Ectodermal cell (in vitro differentiated cells): Measurements from ENCODE around the gene POMT2.

Source experiments
- H3K27ac ChIP-seq: 2 replicates; pipeline ENCODE4 v1.7.0; 2013; ENCODE audit warnings: mild to moderate bottlenecking, low read depth, low read length; ENCODE audit not compliant: insufficient read depth, poor library complexity, severe bottlenecking
- H3K27me3 ChIP-seq: 2 replicates; pipeline ENCODE4 v1.7.0; 2013; ENCODE audit warnings: mild to moderate bottlenecking, low read length; ENCODE audit not compliant: insufficient read depth, control insufficient read depth, poor library complexity, severe bottlenecking
- H3K36me3 ChIP-seq: one replicate; pipeline ENCODE4 v1.7.0; 2013; ENCODE audit warnings: low read length; ENCODE audit not compliant: control insufficient read depth, insufficient read depth
- H3K4me1 ChIP-seq: one replicate; pipeline ENCODE4 v1.7.0; 2013; ENCODE audit warnings: low read length; ENCODE audit not compliant: control insufficient read depth, insufficient read depth
- H3K4me3 ChIP-seq: 2 replicates; pipeline ENCODE4 v1.7.0; 2013; ENCODE audit warnings: low read depth, low read length, control low read depth; ENCODE audit not compliant: insufficient read depth
- H3K9me3 ChIP-seq: 2 replicates; pipeline ENCODE4 v1.7.0; 2013; ENCODE audit warnings: mild to moderate bottlenecking, low read length, moderate library complexity; ENCODE audit not compliant: control insufficient read depth
- WGBS, 2 experiments: methylation state at CpG; one replicate each; pipeline ENCODE4 v1.1.7; 2013; ENCODE audit warnings: missing lambda C conversion rate in 2 of 2; 5-methylcytosine and 5-hydroxymethylcytosine counted together

Gene POMT2

GRCh38 chr14:77248666-77249065, 72.0 kb downstream of the POMT2 start:
- WGBS, 2 experiments, result 94 to 95% methylated on average over 7 of the region's 7 CpGs
- no peaks in the 10 kb centered on the region for H3K36me3 ChIP-seq
- no peaks in the 10 kb centered on the region for H3K9me3 ChIP-seq
- H3K4me3 ChIP-seq, result no peak overlapping the region
- no peaks in the 10 kb centered on the region for H3K27me3 ChIP-seq
- no peak overlapping the region for H3K27ac ChIP-seq
- no peaks in the 10 kb centered on the region for H3K4me1 ChIP-seq

GRCh38 chr14:77246784-77247183, 73.9 kb downstream of the POMT2 start:
- Histone ChIP-seq H3K4me3 (no peak overlapping the region), H3K27me3 (no peaks in the 10 kb centered on the region), H3K9me3 (no peaks in the 10 kb centered on the region), H3K36me3 (no peaks in the 10 kb centered on the region), H3K27ac (no peak overlapping the region), H3K4me1 (no peaks in the 10 kb centered on the region)
- 100% methylated on average over 1 of the region's 1 CpG; no CpG with 5 or more reads in 1 of the 2 experiments for WGBS, 2 experiments

GRCh38 chr14:77245820-77246219, 74.9 kb downstream of the POMT2 start:
- H3K9me3 ChIP-seq, result no peaks in the 10 kb centered on the region
- H3K4me3 ChIP-seq, result no peak overlapping the region
- whole genome bisulfite sequencing, 2 experiments, result 91 to 93% methylated on average over 4 of the region's 4 CpGs
- no peaks in the 10 kb centered on the region for H3K4me1 ChIP-seq
- no peaks in the 10 kb centered on the region for H3K36me3 ChIP-seq
- no peaks in the 10 kb centered on the region for H3K27me3 ChIP-seq
- H3K27ac ChIP-seq, result no peak overlapping the region

- 88 to 92% methylated on average over 4 of the region's 4 CpGs for WGBS, 2 experiments
Observed at GRCh38 chr14:77243853-77244252, 76.8 kb downstream of the POMT2 start.

GRCh38 chr14:77242752-77243151, 77.9 kb downstream of the POMT2 start:
- H3K9me3 ChIP-seq, result no peaks in the 10 kb centered on the region
- 91 to 93% methylated on average over 12 of the region's 12 CpGs for WGBS, 2 experiments
- no peak overlapping the region for H3K4me3 ChIP-seq
- H3K27me3 ChIP-seq, result no peaks in the 10 kb centered on the region
- no peaks in the 10 kb centered on the region for H3K36me3 ChIP-seq
- no peaks in the 10 kb centered on the region for H3K4me1 ChIP-seq
- H3K27ac ChIP-seq, result no peak overlapping the region

More at GRCh38 chr14:77243853-77244252, 76.8 kb downstream of the POMT2 start:
- H3K27me3 ChIP-seq, result no peaks in the 10 kb centered on the region
- no peaks in the 10 kb centered on the region for H3K9me3 ChIP-seq
- H3K4me3 ChIP-seq, result no peak overlapping the region
- no peaks in the 10 kb centered on the region for H3K36me3 ChIP-seq
- no peak overlapping the region for H3K27ac ChIP-seq
- H3K4me1 ChIP-seq, result no peaks in the 10 kb centered on the region

- WGBS, 2 experiments, result 64 to 74% methylated on average over 2 of the region's 2 CpGs
- Histone ChIP-seq H3K36me3 (no peaks in the 10 kb centered on the region), H3K4me1 (no peaks in the 10 kb centered on the region), H3K9me3 (no peaks in the 10 kb centered on the region), H3K27ac (no peak overlapping the region), H3K27me3 (no peaks in the 10 kb centered on the region), H3K4me3 (no peak overlapping the region)
Observed at GRCh38 chr14:77241955-77242354, 78.7 kb downstream of the POMT2 start.

DNA sequence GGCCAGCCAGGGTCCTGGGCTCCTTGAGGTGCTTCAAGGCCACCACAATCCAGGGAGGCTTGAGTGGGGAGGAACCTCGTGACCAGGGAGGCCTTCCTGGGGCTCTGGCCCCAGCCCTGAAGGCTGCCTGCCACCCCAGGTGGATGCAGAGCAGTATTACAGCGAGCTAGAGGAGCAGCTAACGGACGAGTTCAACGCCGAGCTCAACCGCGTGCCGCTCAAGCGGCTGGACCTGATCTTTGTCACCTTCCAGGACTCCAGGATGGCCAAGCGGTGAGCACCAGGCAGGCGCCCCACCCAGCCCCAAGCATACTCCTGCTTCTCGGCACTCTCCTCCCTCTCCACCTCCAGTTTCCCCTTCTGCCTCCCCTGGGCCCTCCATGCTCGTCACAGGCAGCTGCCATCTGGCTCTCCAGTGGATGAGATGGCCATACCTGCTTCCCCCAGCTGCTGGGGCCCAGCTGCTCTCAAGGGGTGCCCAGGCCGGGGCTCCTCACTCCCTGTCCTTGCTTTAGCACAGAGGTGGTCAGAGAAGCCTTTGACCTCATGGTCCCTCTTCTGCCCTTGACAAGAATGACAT, 80.3 kb downstream of the POMT2 start:
- Histone ChIP-seq H3K36me3 (no peaks in the 10 kb centered on the region), H3K4me1 (no peaks in the 10 kb centered on the region), H3K9me3 (no peaks in the 10 kb centered on the region), H3K4me3 (no peak overlapping the region), H3K27me3 (no peaks in the 10 kb centered on the region), H3K27ac (no peak overlapping the region)
- WGBS, 2 experiments, result 90 to 93% methylated on average over 15 of the region's 15 CpGs

GRCh38 chr14:77239412-77239811, 81.3 kb downstream of the POMT2 start:
- H3K27ac ChIP-seq, result no peak overlapping the region
- no peaks in the 10 kb centered on the region for H3K4me1 ChIP-seq
- no peaks in the 10 kb centered on the region for H3K36me3 ChIP-seq
- 96% methylated on average over 16 of the region's 16 CpGs for WGBS, 2 experiments
- no peak overlapping the region for H3K4me3 ChIP-seq
- no peaks in the 10 kb centered on the region for H3K27me3 ChIP-seq
- H3K9me3 ChIP-seq, result no peaks in the 10 kb centered on the region

- H3K36me3 ChIP-seq, result no peaks in the 10 kb centered on the region
- no peaks in the 10 kb centered on the region for H3K4me1 ChIP-seq
- no peak overlapping the region for H3K4me3 ChIP-seq
- H3K27me3 ChIP-seq, result no peaks in the 10 kb centered on the region
- H3K27ac ChIP-seq, result no peak overlapping the region
- 74 to 77% methylated on average over 4 of the region's 4 CpGs for WGBS, 2 experiments
- no peaks in the 10 kb centered on the region for H3K9me3 ChIP-seq
Observed at GRCh38 chr14:77238996-77239395, 81.7 kb downstream of the POMT2 start.

GRCh38 chr14:77238356-77238755, 82.3 kb downstream of the POMT2 start:
- Histone ChIP-seq H3K4me1 (no peaks in the 10 kb centered on the region), H3K9me3 (no peaks in the 10 kb centered on the region), H3K27me3 (no peaks in the 10 kb centered on the region), H3K36me3 (no peaks in the 10 kb centered on the region), H3K27ac (no peak overlapping the region), H3K4me3 (no peak overlapping the region)
- WGBS, 2 experiments, result 90 to 95% methylated on average over 3 of the region's 3 CpGs

GRCh38 chr14:77236814-77237213, 83.9 kb downstream of the POMT2 start:
- no peak overlapping the region for H3K4me3 ChIP-seq
- H3K36me3 ChIP-seq, result no peaks in the 10 kb centered on the region
- H3K27ac ChIP-seq, result no peak overlapping the region
- WGBS, 2 experiments, result 82 to 84% methylated on average over 7 of the region's 7 CpGs
- no peaks in the 10 kb centered on the region for H3K27me3 ChIP-seq
- H3K9me3 ChIP-seq, result no peaks in the 10 kb centered on the region
- no peaks in the 10 kb centered on the region for H3K4me1 ChIP-seq
